Measurements from ENCODE around the gene PRRC2B.

- TF ChIP-seq, protein P1, sequence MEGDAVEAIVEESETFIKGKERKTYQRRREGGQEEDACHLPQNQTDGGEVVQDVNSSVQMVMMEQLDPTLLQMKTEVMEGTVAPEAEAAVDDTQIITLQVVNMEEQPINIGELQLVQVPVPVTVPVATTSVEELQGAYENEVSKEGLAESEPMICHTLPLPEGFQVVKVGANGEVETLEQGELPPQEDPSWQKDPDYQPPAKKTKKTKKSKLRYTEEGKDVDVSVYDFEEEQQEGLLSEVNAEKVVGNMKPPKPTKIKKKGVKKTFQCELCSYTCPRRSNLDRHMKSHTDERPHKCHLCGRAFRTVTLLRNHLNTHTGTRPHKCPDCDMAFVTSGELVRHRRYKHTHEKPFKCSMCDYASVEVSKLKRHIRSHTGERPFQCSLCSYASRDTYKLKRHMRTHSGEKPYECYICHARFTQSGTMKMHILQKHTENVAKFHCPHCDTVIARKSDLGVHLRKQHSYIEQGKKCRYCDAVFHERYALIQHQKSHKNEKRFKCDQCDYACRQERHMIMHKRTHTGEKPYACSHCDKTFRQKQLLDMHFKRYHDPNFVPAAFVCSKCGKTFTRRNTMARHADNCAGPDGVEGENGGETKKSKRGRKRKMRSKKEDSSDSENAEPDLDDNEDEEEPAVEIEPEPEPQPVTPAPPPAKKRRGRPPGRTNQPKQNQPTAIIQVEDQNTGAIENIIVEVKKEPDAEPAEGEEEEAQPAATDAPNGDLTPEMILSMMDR (IDR thresholded peaks at IDR 0.05 in 8 of 11, conservative IDR thresholded peaks at IDR 0.05 in 3 of 11): peak in 7 of 11 experiments; percentile 18 to 56 (median 38)
- no peak for TF ChIP-seq POLR2A (IDR thresholded peaks at IDR 0.05)
Observed at GRCh38 chr9:131475956-131476776, 82.3 kb downstream of the PRRC2B start.

All from spleen (tissue), 7 donors.